Transverse colon (tissue), 4 donors: ENCODE results near the gene WNT5A. TPM values are rescaled to one million over a fixed set of nuclear protein-coding genes. Genes with fewer than 3 reads are reported as not detected.
A peak's percentile ranks its signal among the peaks of the same experiment; 100 is the strongest.

Experiments used
- DNase-seq: peaks from one replicate; pipeline ENCODE4 v3.0.0-alpha.2; 2019
- H3K27ac ChIP-seq, 4 donors: fragments of 200-600 bp; sonication (generic); 2 replicates each; pipeline ENCODE4 v1.5.1; 2016 to 2018; ENCODE audit warnings: inconsistent platforms in 4 of 4
- H3K27me3 ChIP-seq: fragments of 200-600 bp; sonication (generic); 2 replicates; pipeline ENCODE4 v1.5.1; 2017; ENCODE audit warnings: inconsistent platforms
- H3K36me3 ChIP-seq, 4 donors: fragments of 200-600 bp; sonication (generic); 2 replicates each; pipeline ENCODE4 v1.5.1; 2017 to 2019; ENCODE audit warnings: inconsistent platforms in 4 of 4
- H3K4me1 ChIP-seq, 4 donors: fragments of 200-600 bp; sonication (generic); 2 replicates each; pipeline ENCODE4 v1.5.1; 2017 to 2020; ENCODE audit warnings: inconsistent platforms in 4 of 4
- H3K4me3 ChIP-seq, 4 donors: fragments of 200-600 bp; sonication (generic); 1 replicate in 1 of 4; 2 replicates in 3 of 4; pipeline versions ENCODE4 v1.5.1 to v1.6.1; 2017 to 2019; ENCODE audit warnings: inconsistent platforms in 4 of 4
- H3K9me3 ChIP-seq, 2 donors: fragments of 200-600 bp; sonication (generic); 2 replicates each; pipeline ENCODE4 v1.5.1; 2017 to 2019; ENCODE audit warnings: inconsistent platforms in 2 of 2
- EP300 ChIP-seq: sonication (generic); formaldehyde crosslinking; IDR thresholded peaks from one replicate; pipeline ENCODE4 v1.6.1; 2017; ENCODE audit warnings: antibody characterized with exemption, low read depth
- POLR2A ChIP-seq: fragments of 450-650 bp; IDR thresholded peaks from one replicate; pipeline ENCODE4 v1.6.1; 2016; ENCODE audit warnings: antibody characterized with exemption, mild to moderate bottlenecking, moderate library complexity
- POLR2AphosphoS5 ChIP-seq, 3 donors: sonication (generic); formaldehyde crosslinking; IDR thresholded peaks; one replicate each; pipeline ENCODE4 v1.6.1; 2016; ENCODE audit warnings: antibody characterized with exemption in 3 of 3
- WGBS, 2 donors: methylation state at CpG; one replicate each; pipeline ENCODE4 v1.1.5; 2018; ENCODE audit warnings: low coverage in 1 of 2; 5-methylcytosine and 5-hydroxymethylcytosine counted together
- in situ Hi-C, 4 donors: fragments of 200-750 bp; cut with MboI; loops; one replicate each; pipeline versions ENCODE4 v1.15.0 to v1.15.1; 2017; ENCODE audit warnings: low sequenced_read_pairs in 3 of 4, low pct_ligation_motif_present in 1 of 4, low pct_unique_long_range_greater_than_20kb in 1 of 4
- intact Hi-C: fragments of 100-400 bp; cut with DNase I; formaldehyde crosslinking; loops from one replicate; pipeline ENCODE4 v1.15.1; 2023; ENCODE audit warnings: low total_unique reads
- total RNA-seq, 4 donors: library from RNA; depleted of rRNA; stranded (reverse); fragments of >200 nt; gene quantifications; one replicate each; pipeline ENCODE4 v1.1.0, GENCODE V29; 2016
- TF ChIP-seq, protein P1 (sequence below), 5 experiments: fragments of 200-600 bp in 3 of 5; fragments of 450-650 bp in 2 of 5; sonication (generic) in 3 of 5; IDR thresholded peaks; 1 replicate in 2 of 5; 2 replicates in 3 of 5; pipeline ENCODE4 v1.5.1; 2016 to 2017; ENCODE audit warnings: antibody characterized with exemption in 5 of 5, inconsistent platforms in 3 of 5, mild to moderate bottlenecking in 2 of 5, moderate library complexity in 1 of 5

WNT5A gene
- 10 to 100 TPM in 1 of 4 donors, 1 to 10 TPM in 3; 2.6 to 15.9 (median 5.5) TPM for total RNA-seq

- peak within 1 kb of the TSS; percentile 61 to 82 (median 73) for H3K4me3 ChIP-seq
- WGBS, 2 donors, result 2% methylated on average over 50 of the region's 52 CpGs; no CpG with 5 or more reads in 1 of the 2 donors
- peaks cover 82% of the 10 kb centered on the region for H3K27me3 ChIP-seq
- TF ChIP-seq, protein P1, sequence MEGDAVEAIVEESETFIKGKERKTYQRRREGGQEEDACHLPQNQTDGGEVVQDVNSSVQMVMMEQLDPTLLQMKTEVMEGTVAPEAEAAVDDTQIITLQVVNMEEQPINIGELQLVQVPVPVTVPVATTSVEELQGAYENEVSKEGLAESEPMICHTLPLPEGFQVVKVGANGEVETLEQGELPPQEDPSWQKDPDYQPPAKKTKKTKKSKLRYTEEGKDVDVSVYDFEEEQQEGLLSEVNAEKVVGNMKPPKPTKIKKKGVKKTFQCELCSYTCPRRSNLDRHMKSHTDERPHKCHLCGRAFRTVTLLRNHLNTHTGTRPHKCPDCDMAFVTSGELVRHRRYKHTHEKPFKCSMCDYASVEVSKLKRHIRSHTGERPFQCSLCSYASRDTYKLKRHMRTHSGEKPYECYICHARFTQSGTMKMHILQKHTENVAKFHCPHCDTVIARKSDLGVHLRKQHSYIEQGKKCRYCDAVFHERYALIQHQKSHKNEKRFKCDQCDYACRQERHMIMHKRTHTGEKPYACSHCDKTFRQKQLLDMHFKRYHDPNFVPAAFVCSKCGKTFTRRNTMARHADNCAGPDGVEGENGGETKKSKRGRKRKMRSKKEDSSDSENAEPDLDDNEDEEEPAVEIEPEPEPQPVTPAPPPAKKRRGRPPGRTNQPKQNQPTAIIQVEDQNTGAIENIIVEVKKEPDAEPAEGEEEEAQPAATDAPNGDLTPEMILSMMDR (IDR thresholded peaks at IDR 0.05), result no peak
- TF ChIP-seq EP300 (no peak), POLR2A (no peak), POLR2AphosphoS5 (IDR thresholded peaks at IDR 0.05) (no peak)
- no peaks in the 10 kb centered on the region for H3K36me3 ChIP-seq
- peak; percentile 32 for DNase-seq
- in situ Hi-C loops, result loop anchor here (10.0 to 25.0 kb wide), 7 partner anchors 238 to 775 kb away; no protein-coding TSS in a partner anchor
- H3K9me3 ChIP-seq, result no peaks in the 10 kb centered on the region
- H3K4me1 ChIP-seq, result peaks cover 8 to 80% (median 58%) of the 10 kb centered on the region in 4 donors
- peak within 1 kb of the TSS; percentile 66 to 82 (median 74) for H3K27ac ChIP-seq
- intact Hi-C loops, result loop anchor here (10.0 kb wide), 1 partner anchor 238 kb away; no protein-coding TSS in a partner anchor
Observed at GRCh38 chr3:55486857-55487380, at the start of gene WNT5A. Gene WNT5A (minus strand): TSS chr3:55487306. CDS start chr3:55486985, 321 bp downstream.

GRCh38 chr3:55534876-55535275 is 47.8 kb upstream of the WNT5A start:
- 82% methylated on average over 2 of the region's 2 CpGs; no CpG with 5 or more reads in 1 of the 2 donors for WGBS, 2 donors
- Histone ChIP-seq H3K27ac (no peak overlapping the region), H3K4me3 (no peak overlapping the region), H3K4me1 (no peaks in the 10 kb centered on the region), H3K27me3 (no peaks in the 10 kb centered on the region), H3K9me3 (no peaks in the 10 kb centered on the region), H3K36me3 (no peaks in the 10 kb centered on the region)
- intact Hi-C loops, result no loop called here
- TF ChIP-seq, protein P1 (IDR thresholded peaks at IDR 0.05), result no peak
- TF ChIP-seq POLR2A (no peak), EP300 (no peak), POLR2AphosphoS5 (IDR thresholded peaks at IDR 0.05) (no peak)
- in situ Hi-C loops, result no loop called here
- no peak for DNase-seq

DNA sequence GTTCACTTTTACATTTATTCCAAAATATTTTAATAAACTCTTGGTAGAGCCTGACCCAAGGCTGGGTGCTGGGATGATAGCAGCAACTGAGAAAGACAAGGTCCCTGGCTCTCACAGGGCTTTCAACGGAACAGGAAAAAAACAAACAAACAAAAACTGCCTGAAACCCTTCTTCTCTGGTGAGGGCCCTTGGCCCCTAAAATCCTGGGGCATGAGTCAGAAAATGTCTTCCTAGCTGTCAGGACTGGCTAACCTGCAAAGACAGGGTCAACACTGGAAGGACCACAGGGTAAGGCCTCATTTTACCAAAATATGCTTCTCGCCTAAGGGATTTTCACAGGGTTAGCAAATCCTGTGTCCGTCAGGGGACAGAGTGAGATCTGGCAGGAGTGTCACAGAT is 45.7 kb upstream of the WNT5A start:
- 79 to 86% methylated on average over 1 to 3 of the region's 3 CpGs for WGBS, 2 donors

GRCh38 chr3:55531321-55531720 is 44.2 kb upstream of the WNT5A start:
- intact Hi-C loops, result no loop called here
- in situ Hi-C loops, result no loop called here
- no peaks in the 10 kb centered on the region for H3K27me3 ChIP-seq
- DNase-seq, result no peak
- WGBS, 2 donors, result 39 to 86% methylated on average over 1 of the region's 1 CpG
- no peaks in the 10 kb centered on the region for H3K36me3 ChIP-seq
- no peak overlapping the region for H3K4me3 ChIP-seq
- H3K27ac ChIP-seq, result no peak overlapping the region
- H3K4me1 ChIP-seq, result peaks cover 0 to 6% (median 2%) of the 10 kb centered on the region in 4 donors
- no peaks in the 10 kb centered on the region for H3K9me3 ChIP-seq
- TF ChIP-seq POLR2A (no peak), EP300 (no peak), POLR2AphosphoS5 (IDR thresholded peaks at IDR 0.05) (no peak)
- TF ChIP-seq, protein P1 (IDR thresholded peaks at IDR 0.05), result no peak

More for the DNA sequence above, 45.7 kb upstream of the WNT5A start:
- Histone ChIP-seq H3K4me1 (no peaks in the 10 kb centered on the region), H3K4me3 (no peak overlapping the region), H3K27ac (no peak overlapping the region), H3K9me3 (no peaks in the 10 kb centered on the region), H3K27me3 (no peaks in the 10 kb centered on the region), H3K36me3 (no peaks in the 10 kb centered on the region)
- in situ Hi-C loops (no loop called here), intact Hi-C loops (no loop called here)
- TF ChIP-seq POLR2A, result no peak
- TF ChIP-seq, protein P1 (IDR thresholded peaks at IDR 0.05), result no peak
- no peak for TF ChIP-seq EP300
- TF ChIP-seq POLR2AphosphoS5 (IDR thresholded peaks at IDR 0.05), result no peak
- DNase-seq, result no peak
